Measurements from ENCODE around the gene NUP54. TPM values are rescaled to one million over a fixed set of nuclear protein-coding genes. Genes with fewer than 3 reads are reported as not detected.

Gene NUP54
- total RNA-seq, 2 donors from 2014 or later = 13.7 to 14.9 TPM

- TF ChIP-seq CTCF (IDR thresholded peaks at IDR 0.05) = peak; percentile 79 to 95
- H3K36me3 ChIP-seq = peaks cover 13% of the 10 kb centered on the region
- no peak overlapping the region for H3K27ac ChIP-seq
- DNase-seq (ENCODE audit: low spot score) = peak; percentile 91
- no peaks in the 10 kb centered on the region for H3K27me3 ChIP-seq
- H3K4me3 ChIP-seq = no peak overlapping the region
- H3K9me3 ChIP-seq = no peaks in the 10 kb centered on the region
- peaks cover 0 to 13% of the 10 kb centered on the region in 2 donors for H3K4me1 ChIP-seq
Observed at GRCh38 chr4:76179398-76180318, 31.5 kb upstream of the NUP54 start.

- no peak for DNase-seq (ENCODE audit: low spot score)
- H3K4me1 ChIP-seq = peaks cover 0 to 13% of the 10 kb centered on the region in 2 donors
- H3K27me3 ChIP-seq = no peaks in the 10 kb centered on the region
- H3K4me3 ChIP-seq = no peak overlapping the region
- no peak for TF ChIP-seq CTCF (IDR thresholded peaks at IDR 0.05)
- no peaks in the 10 kb centered on the region for H3K9me3 ChIP-seq
- peaks cover 27% of the 10 kb centered on the region for H3K36me3 ChIP-seq
- no peak overlapping the region for H3K27ac ChIP-seq
Observed at GRCh38 chr4:76178296-76178695, 30.1 kb upstream of the NUP54 start.

GRCh38 chr4:76177709-76178108 lies 29.5 kb upstream of the NUP54 start:
- Histone ChIP-seq H3K4me3 (no peak overlapping the region), H3K27ac (no peak overlapping the region), H3K9me3 (no peaks in the 10 kb centered on the region), H3K27me3 (no peaks in the 10 kb centered on the region), H3K4me1 (peaks cover 0 to 13% of the 10 kb centered on the region in 2 donors), H3K36me3 (peaks cover 33% of the 10 kb centered on the region)
- DNase-seq (ENCODE audit: low spot score) = no peak
- TF ChIP-seq CTCF (IDR thresholded peaks at IDR 0.05) = no peak

GRCh38 chr4:76175336-76175735 lies 27.1 kb upstream of the NUP54 start:
- peaks cover 48% of the 10 kb centered on the region for H3K36me3 ChIP-seq
- H3K9me3 ChIP-seq = no peaks in the 10 kb centered on the region
- TF ChIP-seq CTCF (IDR thresholded peaks at IDR 0.05) = no peak
- H3K27ac ChIP-seq = no peak overlapping the region
- H3K27me3 ChIP-seq = no peaks in the 10 kb centered on the region
- H3K4me1 ChIP-seq = peaks cover 0 to 13% of the 10 kb centered on the region in 2 donors
- H3K4me3 ChIP-seq = no peak overlapping the region
- no peak for DNase-seq (ENCODE audit: low spot score)

- Histone ChIP-seq H3K9me3 (no peaks in the 10 kb centered on the region), H3K4me1 (peaks cover 0 to 7% of the 10 kb centered on the region in 2 donors), H3K27ac (no peak overlapping the region), H3K36me3 (peaks cover 60% of the 10 kb centered on the region), H3K27me3 (no peaks in the 10 kb centered on the region), H3K4me3 (no peak overlapping the region)
- no peak for TF ChIP-seq CTCF (IDR thresholded peaks at IDR 0.05)
- no peak for DNase-seq (ENCODE audit: low spot score)
Observed at GRCh38 chr4:76174216-76174615, 26.0 kb upstream of the NUP54 start.

Measured in right atrium auricular region (tissue), 2 donors.